Gastrocnemius medialis (tissue), 4 donors: Measurements from ENCODE around the gene FGA. TPM values are rescaled to one million over a fixed set of nuclear protein-coding genes. Genes with fewer than 3 reads are reported as not detected.

ENCODE experiments used
- ATAC-seq, 2 donors: fragments of 150-250 bp; one replicate each; pipeline ENCODE4 v1.9.1; 2016
- DNase-seq, 2 donors: peaks; one replicate each; pipeline ENCODE4 v3.0.0-alpha.2; 2019
- H3K27ac ChIP-seq, 4 donors: fragments of 200-600 bp; sonication (generic); 1 replicate in 1 of 4; 2 replicates in 3 of 4; pipeline ENCODE4 v1.5.1; 2016 to 2018; ENCODE audit warnings: mild to moderate bottlenecking in 2 of 4, moderate library complexity in 1 of 4
- H3K27me3 ChIP-seq, 3 donors: fragments of 200-600 bp; sonication (generic) in 2 of 3; 1 replicate in 1 of 3; 2 replicates in 2 of 3; pipeline versions ENCODE4 v1.5.1 to v1.6.0; 2016 to 2019; ENCODE audit warnings: mild to moderate bottlenecking in 1 of 3, moderate library complexity in 1 of 3
- H3K36me3 ChIP-seq, 2 donors: fragments of 200-600 bp; sonication (generic) in 1 of 2; one replicate each; pipeline ENCODE4 v1.5.1; 2017 to 2018
- H3K4me1 ChIP-seq, 2 donors: fragments of 200-600 bp; sonication (generic) in 1 of 2; one replicate each; pipeline ENCODE4 v1.5.1; 2016 to 2017; ENCODE audit warnings: mild to moderate bottlenecking in 2 of 2
- H3K4me3 ChIP-seq, 4 donors: fragments of 200-600 bp; sonication (generic) in 3 of 4; 1 replicate in 1 of 4; 2 replicates in 3 of 4; pipeline ENCODE4 v1.5.1; 2016 to 2019; ENCODE audit warnings: mild to moderate bottlenecking in 2 of 4
- H3K9me3 ChIP-seq, 3 donors: fragments of 200-600 bp; sonication (generic) in 2 of 3; 1 replicate in 1 of 3; 2 replicates in 2 of 3; pipeline ENCODE4 v1.5.1; 2016 to 2019
- CTCF ChIP-seq, 5 experiments: fragments of 450-650 bp in 3 of 5; fragments of 200-600 bp in 2 of 5; sonication (generic) in 2 of 5; IDR thresholded peaks in 4 of 5; conservative IDR thresholded peaks in 1 of 5; 1 replicate in 4 of 5; 2 replicates in 1 of 5; pipeline ENCODE4 v1.5.1; 2016 to 2019; ENCODE audit warnings: antibody characterized with exemption in 5 of 5, mild to moderate bottlenecking in 3 of 5, moderate library complexity in 3 of 5
- POLR2A ChIP-seq, 2 donors: fragments of 450-650 bp; IDR thresholded peaks; one replicate each; pipeline ENCODE4 v1.6.1; 2017; ENCODE audit warnings: antibody characterized with exemption in 2 of 2, mild to moderate bottlenecking in 2 of 2, moderate library complexity in 2 of 2
- in situ Hi-C, 4 donors: fragments of 200-750 bp; cut with MboI; loops; one replicate each; pipeline versions ENCODE4 v1.15.0 to v1.8.0; 2017; ENCODE audit warnings: low sequenced_read_pairs in 4 of 4
- intact Hi-C: fragments of 100-400 bp; cut with DNase I; formaldehyde crosslinking; loops from one replicate; pipeline ENCODE4 v1.15.1; 2023; ENCODE audit warnings: low total_unique reads
- total RNA-seq, 4 donors: library from RNA; depleted of rRNA; stranded (reverse); fragments of >200 nt; gene quantifications; one replicate each; pipeline versions ENCODE4 v1.1.0 to v1.2.3, GENCODE V29; 2016

Gene FGA
- total RNA-seq, 4 donors from 2014 or later, result 22.2 to 49.0 TPM; not detected in 2

GRCh38 chr4:154616731-154617130 lies 26.2 kb upstream of the FGA start:
- H3K27me3 ChIP-seq, result no peaks in the 10 kb centered on the region
- no peak overlapping the region for H3K4me3 ChIP-seq
- DNase-seq (no peak), ATAC-seq (no peak)
- in situ Hi-C loops, result no loop called here
- H3K4me1 ChIP-seq, result no peaks in the 10 kb centered on the region
- no peaks in the 10 kb centered on the region for H3K9me3 ChIP-seq
- intact Hi-C loops, result no loop called here
- TF ChIP-seq CTCF (IDR thresholded peaks at IDR 0.05 in 4 of 5, conservative IDR thresholded peaks at IDR 0.05 in 1 of 5), result no peak
- TF ChIP-seq POLR2A (IDR thresholded peaks at IDR 0.05), result no peak
- no peak overlapping the region for H3K27ac ChIP-seq
- H3K36me3 ChIP-seq, result no peaks in the 10 kb centered on the region

GRCh38 chr4:154616287-154616686 lies 25.7 kb upstream of the FGA start:
- TF ChIP-seq CTCF (IDR thresholded peaks at IDR 0.05 in 4 of 5, conservative IDR thresholded peaks at IDR 0.05 in 1 of 5) (no peak), POLR2A (IDR thresholded peaks at IDR 0.05) (no peak)
- no peaks in the 10 kb centered on the region for H3K36me3 ChIP-seq
- intact Hi-C loops, result no loop called here

GRCh38 chr4:154615211-154615610 lies 24.7 kb upstream of the FGA start:
- H3K36me3 ChIP-seq, result no peaks in the 10 kb centered on the region
- in situ Hi-C loops, result no loop called here
- intact Hi-C loops, result no loop called here

More at GRCh38 chr4:154616287-154616686, 25.7 kb upstream of the FGA start:
- ATAC-seq (no peak), DNase-seq (no peak)
- no peaks in the 10 kb centered on the region for H3K9me3 ChIP-seq
- in situ Hi-C loops, result no loop called here
- no peaks in the 10 kb centered on the region for H3K27me3 ChIP-seq
- no peaks in the 10 kb centered on the region for H3K4me1 ChIP-seq
- no peak overlapping the region for H3K4me3 ChIP-seq
- no peak overlapping the region for H3K27ac ChIP-seq

GRCh38 chr4:154614306-154614705 lies 23.8 kb upstream of the FGA start:
- no peak for TF ChIP-seq CTCF (IDR thresholded peaks at IDR 0.05 in 4 of 5, conservative IDR thresholded peaks at IDR 0.05 in 1 of 5)
- no peak for TF ChIP-seq POLR2A (IDR thresholded peaks at IDR 0.05)
- DNase-seq (no peak), ATAC-seq (no peak)
- in situ Hi-C loops, result no loop called here
- Histone ChIP-seq H3K36me3 (no peaks in the 10 kb centered on the region), H3K4me3 (no peak overlapping the region), H3K27ac (no peak overlapping the region), H3K27me3 (no peaks in the 10 kb centered on the region), H3K9me3 (no peaks in the 10 kb centered on the region), H3K4me1 (no peaks in the 10 kb centered on the region)
- intact Hi-C loops, result no loop called here

More at GRCh38 chr4:154615211-154615610, 24.7 kb upstream of the FGA start:
- H3K27ac ChIP-seq, result no peak overlapping the region
- no peaks in the 10 kb centered on the region for H3K27me3 ChIP-seq
- H3K4me3 ChIP-seq, result no peak overlapping the region
- no peaks in the 10 kb centered on the region for H3K9me3 ChIP-seq
- TF ChIP-seq CTCF (IDR thresholded peaks at IDR 0.05 in 4 of 5, conservative IDR thresholded peaks at IDR 0.05 in 1 of 5), result no peak
- no peak for TF ChIP-seq POLR2A (IDR thresholded peaks at IDR 0.05)
- ATAC-seq (no peak), DNase-seq (no peak)
- no peaks in the 10 kb centered on the region for H3K4me1 ChIP-seq
